GM12865 (cell line): ENCODE measurements around the gene PANK4.

Experiments
- DNase-seq: peaks from one replicate; pipeline ENCODE4 v3.0.0; 2010; ENCODE audit warnings: low read depth
- H3K4me3 ChIP-seq: 2 replicates; pipeline ENCODE4 v1.5.1; 2011; ENCODE audit warnings: mild to moderate bottlenecking, low read depth, low read length, control low read depth
- CTCF ChIP-seq: IDR thresholded peaks from 2 replicates; pipeline ENCODE4 v1.5.1; 2011; ENCODE audit warnings: low read length, control low read depth, low read depth, inconsistent platforms; ENCODE audit not compliant: insufficient read depth; ENCODE audit errors: missing control alignments

The PANK4 gene

DNA sequence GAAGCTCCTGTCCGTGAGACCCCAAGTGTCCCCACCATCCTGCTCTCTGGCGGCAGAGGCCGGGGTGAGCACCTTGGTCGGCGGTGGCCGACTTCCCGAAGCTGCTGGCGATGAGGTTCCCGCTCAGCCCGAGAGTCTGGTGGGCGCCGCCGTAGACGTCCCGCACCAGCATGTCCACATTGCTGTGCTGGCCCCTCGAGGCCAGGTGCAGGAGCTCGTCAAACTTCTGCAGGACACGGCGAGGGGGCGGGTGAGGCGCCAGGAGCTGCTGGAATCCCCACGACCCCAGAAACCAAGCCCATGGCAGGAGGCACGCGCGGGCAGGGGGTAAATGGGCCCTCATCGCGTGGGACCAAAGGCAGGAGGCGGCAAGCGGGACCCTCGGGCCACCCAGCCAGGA lies 6.7 kb downstream of the PANK4 start:
- no peak overlapping the region for H3K4me3 ChIP-seq
- DNase-seq: no peak
- no peak for TF ChIP-seq CTCF

GRCh38 chr1:2519029-2519685 lies 7.2 kb downstream of the PANK4 start:
- H3K4me3 ChIP-seq: no peak overlapping the region
- TF ChIP-seq CTCF: no peak
- no peak for DNase-seq

DNA sequence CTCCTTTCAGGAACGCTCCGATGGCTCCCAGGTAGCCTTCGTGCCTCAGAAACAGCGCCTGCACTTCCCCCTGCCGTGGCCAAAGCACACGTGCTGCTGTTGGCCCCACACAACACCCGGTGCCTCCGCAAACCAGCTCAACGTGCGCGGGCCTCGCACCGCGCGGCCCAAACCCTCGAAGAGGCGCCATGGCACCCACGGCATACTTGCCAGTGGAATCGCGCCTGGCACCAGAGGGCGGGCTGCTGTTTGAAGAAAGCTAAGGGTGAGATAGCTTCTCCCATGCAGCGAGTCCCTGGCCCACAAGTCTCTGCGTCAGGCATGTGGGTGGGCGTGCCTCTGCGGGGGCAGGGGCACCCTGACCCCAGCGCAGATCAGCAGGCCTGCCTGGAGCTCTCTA lies 7.9 kb downstream of the PANK4 start:
- H3K4me3 ChIP-seq: no peak overlapping the region
- no peak for DNase-seq
- no peak for TF ChIP-seq CTCF

- no peak for TF ChIP-seq CTCF
- H3K4me3 ChIP-seq: no peak overlapping the region
- DNase-seq: no peak
These were observed 8.4 kb downstream of the PANK4 start for GRCh38 chr1:2517966-2518365.

GRCh38 chr1:2516946-2517345 lies 9.4 kb downstream of the PANK4 start:
- no peak for DNase-seq
- no peak overlapping the region for H3K4me3 ChIP-seq
- TF ChIP-seq CTCF: no peak

GRCh38 chr1:2516124-2516523 lies 10.3 kb downstream of the PANK4 start:
- no peak for TF ChIP-seq CTCF
- no peak for DNase-seq
- H3K4me3 ChIP-seq: no peak overlapping the region

GRCh38 chr1:2515763-2516080 lies 10.7 kb downstream of the PANK4 start:
- no peak for TF ChIP-seq CTCF
- no peak overlapping the region for H3K4me3 ChIP-seq
- no peak for DNase-seq
